ENCODE results near the gene PATE3.

PATE3 gene

DNA sequence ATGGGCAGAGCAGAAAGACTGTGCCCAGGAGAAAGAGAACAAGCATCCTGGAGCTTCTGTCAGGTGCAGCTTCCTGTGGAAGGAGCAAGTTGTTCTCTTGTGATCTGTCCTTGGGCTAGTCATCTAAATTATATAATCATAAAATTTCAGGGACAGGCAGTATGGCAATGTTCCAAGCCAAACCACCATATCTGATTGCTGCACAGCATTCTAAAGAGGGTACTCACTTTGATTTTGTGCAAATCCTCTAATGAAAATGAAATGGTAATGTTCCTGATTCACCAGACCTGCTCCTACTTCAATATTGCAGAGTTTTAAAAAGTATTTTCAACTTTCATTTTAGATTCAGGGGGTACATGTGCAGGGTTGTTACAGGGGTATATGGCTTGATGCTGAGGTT, 9.2 kb upstream of the PATE3 start, which contains the start of gene PATE2:
Gene PATE2, minus strand, starts transcription at position 101 of the 400 bp plus-strand sequence. Its CDS starts 55 bp downstream, at position 46.
- no peak for DNase-seq (ENCODE audit: low read depth)
- TF ChIP-seq, protein P1, sequence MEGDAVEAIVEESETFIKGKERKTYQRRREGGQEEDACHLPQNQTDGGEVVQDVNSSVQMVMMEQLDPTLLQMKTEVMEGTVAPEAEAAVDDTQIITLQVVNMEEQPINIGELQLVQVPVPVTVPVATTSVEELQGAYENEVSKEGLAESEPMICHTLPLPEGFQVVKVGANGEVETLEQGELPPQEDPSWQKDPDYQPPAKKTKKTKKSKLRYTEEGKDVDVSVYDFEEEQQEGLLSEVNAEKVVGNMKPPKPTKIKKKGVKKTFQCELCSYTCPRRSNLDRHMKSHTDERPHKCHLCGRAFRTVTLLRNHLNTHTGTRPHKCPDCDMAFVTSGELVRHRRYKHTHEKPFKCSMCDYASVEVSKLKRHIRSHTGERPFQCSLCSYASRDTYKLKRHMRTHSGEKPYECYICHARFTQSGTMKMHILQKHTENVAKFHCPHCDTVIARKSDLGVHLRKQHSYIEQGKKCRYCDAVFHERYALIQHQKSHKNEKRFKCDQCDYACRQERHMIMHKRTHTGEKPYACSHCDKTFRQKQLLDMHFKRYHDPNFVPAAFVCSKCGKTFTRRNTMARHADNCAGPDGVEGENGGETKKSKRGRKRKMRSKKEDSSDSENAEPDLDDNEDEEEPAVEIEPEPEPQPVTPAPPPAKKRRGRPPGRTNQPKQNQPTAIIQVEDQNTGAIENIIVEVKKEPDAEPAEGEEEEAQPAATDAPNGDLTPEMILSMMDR (conservative IDR thresholded peaks at IDR 0.05; ENCODE audit: low read depth, low read length): no peak
- H3K4me3 ChIP-seq (ENCODE audit: low read depth, low read length): no peak within 1 kb of the TSS

DNA sequence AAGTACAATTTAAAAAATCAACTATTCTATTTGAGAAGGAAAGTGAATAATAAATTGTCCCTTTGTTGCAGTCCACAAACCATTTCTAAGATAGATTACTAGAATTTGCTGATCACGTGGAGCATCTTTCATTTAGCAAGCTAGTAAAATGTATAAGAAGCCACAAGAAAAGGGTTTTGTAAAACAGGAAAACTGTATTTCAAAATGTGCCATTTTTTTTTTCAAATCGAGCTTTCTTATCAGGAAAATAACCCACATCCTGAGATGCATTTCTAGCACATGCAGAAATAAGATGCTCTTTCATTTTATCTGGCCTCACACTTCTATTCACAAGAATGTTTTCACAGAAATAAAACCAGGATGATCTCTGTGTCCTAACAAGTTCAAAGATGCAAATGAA, 3.2 kb upstream of the PATE3 start:
- TF ChIP-seq, protein P1 (conservative IDR thresholded peaks at IDR 0.05; ENCODE audit: low read depth, low read length): no peak
- no peak overlapping the region for H3K4me3 ChIP-seq (ENCODE audit: low read depth, low read length)

DNA sequence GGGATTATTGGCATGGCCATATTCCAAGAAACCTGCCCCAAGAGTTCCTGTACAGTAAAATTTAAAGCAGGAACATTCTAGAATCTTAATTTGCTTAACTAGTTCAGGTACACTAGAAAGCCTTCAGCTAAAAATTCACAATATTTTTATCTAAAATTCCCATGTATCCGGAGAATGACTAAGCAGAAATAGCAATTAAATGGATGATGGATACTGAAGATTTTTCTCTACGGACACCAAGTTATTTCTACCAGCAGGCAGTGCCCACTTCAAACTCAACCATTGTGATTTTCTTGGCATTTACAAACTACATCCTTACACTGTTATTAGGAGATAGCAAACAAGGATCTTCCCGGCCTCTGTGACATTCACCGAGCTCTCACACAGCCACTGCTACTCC, 2.9 kb downstream of the PATE3 start:
- DNase-seq (ENCODE audit: low read depth): no peak
- TF ChIP-seq, protein P1 (conservative IDR thresholded peaks at IDR 0.05; ENCODE audit: low read depth, low read length): no peak
- no peak overlapping the region for H3K4me3 ChIP-seq (ENCODE audit: low read depth, low read length)

More for the DNA sequence above, 3.2 kb upstream of the PATE3 start:
- DNase-seq (ENCODE audit: low read depth): no peak

DNA sequence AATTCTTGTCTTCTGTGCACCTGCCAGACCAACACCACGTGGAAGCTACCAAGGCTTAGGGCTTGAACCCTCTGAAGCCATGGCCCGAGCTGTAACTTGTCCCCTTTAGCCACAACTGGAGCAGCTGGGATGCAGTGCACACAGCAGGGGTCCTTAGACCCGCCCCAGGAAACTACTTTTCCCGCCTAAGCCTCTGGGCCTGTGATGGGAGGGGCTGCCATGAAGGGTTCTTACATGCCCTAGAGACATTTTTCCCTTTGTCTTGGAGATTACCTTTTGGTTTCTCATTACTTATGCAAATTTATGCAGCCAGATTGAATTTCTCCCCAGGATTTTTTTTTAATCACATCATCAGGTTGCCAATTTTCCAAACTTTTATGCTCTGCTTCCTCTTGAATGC, 9.7 kb downstream of the PATE3 start:
- TF ChIP-seq, protein P1 (conservative IDR thresholded peaks at IDR 0.05; ENCODE audit: low read depth, low read length): no peak
- no peak for DNase-seq (ENCODE audit: low read depth)
- no peak overlapping the region for H3K4me3 ChIP-seq (ENCODE audit: low read depth, low read length)

GRCh38 chr11:125799808-125800207, 11.9 kb downstream of the PATE3 start:
- H3K4me3 ChIP-seq (ENCODE audit: low read depth, low read length): no peak overlapping the region
- DNase-seq (ENCODE audit: low read depth): no peak
- TF ChIP-seq, protein P1 (conservative IDR thresholded peaks at IDR 0.05; ENCODE audit: low read depth, low read length): no peak

- no peak overlapping the region for H3K4me3 ChIP-seq (ENCODE audit: low read depth, low read length)
- no peak for DNase-seq (ENCODE audit: low read depth)
- TF ChIP-seq, protein P1 (conservative IDR thresholded peaks at IDR 0.05; ENCODE audit: low read depth, low read length): no peak
These were observed 14.5 kb downstream of the PATE3 start for GRCh38 chr11:125802387-125802786.

DNA sequence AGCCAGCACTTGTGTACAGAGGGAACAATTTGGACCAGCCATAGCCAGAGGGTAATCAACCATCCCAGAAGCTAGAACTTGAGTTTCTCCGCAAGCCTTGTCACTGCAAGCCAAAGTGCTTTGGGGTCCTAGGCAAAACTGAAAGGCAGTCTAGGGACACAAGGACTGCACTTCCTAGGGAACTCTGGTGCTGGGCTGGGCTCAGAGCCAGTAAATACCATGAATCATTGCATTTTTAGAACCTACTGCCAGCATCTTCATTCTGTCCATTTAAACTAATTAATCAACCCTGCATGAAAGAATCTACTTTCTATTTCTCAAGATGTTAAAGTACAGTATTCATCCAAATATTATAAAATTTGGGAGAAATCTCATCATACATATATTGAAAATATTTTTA, 20.0 kb downstream of the PATE3 start:
- H3K4me3 ChIP-seq (ENCODE audit: low read depth, low read length): no peak overlapping the region
- peak; percentile 5 for DNase-seq (ENCODE audit: low read depth)

More for the DNA sequence above, 20.0 kb downstream of the PATE3 start:
- TF ChIP-seq, protein P1 (conservative IDR thresholded peaks at IDR 0.05; ENCODE audit: low read depth, low read length): no peak

Measured in choroid plexus epithelial cell (primary cell).